Cardiac fibroblast (primary cell): ENCODE measurements around the gene APOBEC3C.

Source experiments
- DNase-seq, 2 donors: peaks; one replicate each; pipeline versions ENCODE4 v3.0.0 to v3.0.0-alpha.2; 2010; ENCODE audit warnings: low read depth in 2 of 2
- H3K4me3 ChIP-seq, 2 donors: replicated peaks in 1 of 2; 1 replicate in 1 of 2; 2 replicates in 1 of 2; pipeline ENCODE4 v1.5.1; 2011; ENCODE audit warnings: low read depth in 2 of 2, low read length in 2 of 2, mild to moderate bottlenecking in 2 of 2, moderate library complexity in 1 of 2
- TF ChIP-seq, protein P1 (sequence below): IDR thresholded peaks from one replicate; pipeline ENCODE4 v1.5.1; 2011; ENCODE audit warnings: low read depth, mild to moderate bottlenecking, low read length, inconsistent platforms

The APOBEC3C gene

DNA sequence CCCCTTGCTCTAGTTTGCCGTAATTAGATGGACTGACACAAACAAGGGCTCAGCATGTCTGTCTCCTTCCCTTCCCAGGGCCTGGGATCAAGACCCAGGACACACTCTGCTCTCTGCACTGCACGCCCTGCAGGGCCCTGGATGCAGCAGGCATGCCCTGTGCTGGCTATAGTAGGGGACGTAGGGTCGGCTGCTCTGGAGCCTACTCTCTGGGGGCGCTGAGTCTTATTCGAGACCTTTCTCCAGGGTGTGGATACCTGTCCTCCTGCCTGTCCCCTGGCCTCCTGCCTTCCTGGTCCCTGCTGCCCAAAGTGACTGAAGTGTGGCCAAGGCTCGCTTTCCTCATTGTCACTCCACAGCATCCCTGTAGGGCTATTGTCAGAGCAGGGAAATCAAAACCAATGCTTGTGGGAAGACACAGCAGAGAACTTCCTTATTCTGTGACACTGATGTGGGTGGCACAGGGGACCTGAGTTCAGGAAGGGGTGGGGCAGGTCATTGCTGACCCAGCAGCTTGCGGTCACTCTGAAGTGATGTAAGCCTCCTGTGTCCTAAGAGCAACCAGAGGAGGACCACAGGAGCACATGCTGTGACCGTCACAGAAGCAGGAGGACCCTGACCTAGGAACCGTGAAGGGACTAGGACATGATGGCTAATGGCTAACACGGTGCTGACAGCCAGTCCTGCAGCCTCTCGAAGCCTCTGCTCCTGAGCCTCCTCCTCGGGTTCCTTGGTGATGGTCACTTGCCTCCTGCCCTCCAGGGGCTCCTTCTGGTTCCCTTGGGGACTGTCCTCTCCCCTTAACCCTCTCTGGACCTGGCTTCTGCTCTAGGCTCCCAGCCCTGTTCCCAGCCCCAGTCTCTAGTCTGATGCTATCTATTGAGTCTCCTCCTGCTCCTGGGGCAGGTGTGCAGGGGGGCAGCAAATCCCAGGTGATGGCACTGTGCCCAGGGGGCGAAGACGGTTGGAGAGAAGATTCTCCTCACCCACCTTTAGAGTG, 46.3 kb upstream of the APOBEC3C start:
- TF ChIP-seq, protein P1, sequence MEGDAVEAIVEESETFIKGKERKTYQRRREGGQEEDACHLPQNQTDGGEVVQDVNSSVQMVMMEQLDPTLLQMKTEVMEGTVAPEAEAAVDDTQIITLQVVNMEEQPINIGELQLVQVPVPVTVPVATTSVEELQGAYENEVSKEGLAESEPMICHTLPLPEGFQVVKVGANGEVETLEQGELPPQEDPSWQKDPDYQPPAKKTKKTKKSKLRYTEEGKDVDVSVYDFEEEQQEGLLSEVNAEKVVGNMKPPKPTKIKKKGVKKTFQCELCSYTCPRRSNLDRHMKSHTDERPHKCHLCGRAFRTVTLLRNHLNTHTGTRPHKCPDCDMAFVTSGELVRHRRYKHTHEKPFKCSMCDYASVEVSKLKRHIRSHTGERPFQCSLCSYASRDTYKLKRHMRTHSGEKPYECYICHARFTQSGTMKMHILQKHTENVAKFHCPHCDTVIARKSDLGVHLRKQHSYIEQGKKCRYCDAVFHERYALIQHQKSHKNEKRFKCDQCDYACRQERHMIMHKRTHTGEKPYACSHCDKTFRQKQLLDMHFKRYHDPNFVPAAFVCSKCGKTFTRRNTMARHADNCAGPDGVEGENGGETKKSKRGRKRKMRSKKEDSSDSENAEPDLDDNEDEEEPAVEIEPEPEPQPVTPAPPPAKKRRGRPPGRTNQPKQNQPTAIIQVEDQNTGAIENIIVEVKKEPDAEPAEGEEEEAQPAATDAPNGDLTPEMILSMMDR = no peak
- DNase-seq = no peak
- H3K4me3 ChIP-seq = no peak overlapping the region

DNA sequence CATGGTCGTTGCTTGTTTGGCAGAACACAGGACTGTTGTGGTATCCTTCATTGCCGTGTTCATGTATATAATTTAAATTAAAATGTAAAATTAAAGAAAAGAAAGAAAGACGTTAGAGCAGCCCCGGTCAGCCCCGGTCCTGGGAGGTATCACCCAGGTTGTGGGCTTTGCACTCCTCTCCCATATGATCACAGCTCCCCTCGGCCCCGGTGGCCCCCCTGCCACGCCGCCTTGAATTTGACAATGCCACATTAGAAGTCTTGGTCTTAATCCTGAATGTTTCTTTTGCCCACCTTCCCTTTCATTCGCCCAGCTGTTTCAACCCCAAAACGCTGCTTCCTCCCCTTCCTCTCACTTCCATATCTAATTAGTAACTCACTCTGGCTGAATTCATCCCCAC, 45.3 kb upstream of the APOBEC3C start:
- DNase-seq = no peak

DNA sequence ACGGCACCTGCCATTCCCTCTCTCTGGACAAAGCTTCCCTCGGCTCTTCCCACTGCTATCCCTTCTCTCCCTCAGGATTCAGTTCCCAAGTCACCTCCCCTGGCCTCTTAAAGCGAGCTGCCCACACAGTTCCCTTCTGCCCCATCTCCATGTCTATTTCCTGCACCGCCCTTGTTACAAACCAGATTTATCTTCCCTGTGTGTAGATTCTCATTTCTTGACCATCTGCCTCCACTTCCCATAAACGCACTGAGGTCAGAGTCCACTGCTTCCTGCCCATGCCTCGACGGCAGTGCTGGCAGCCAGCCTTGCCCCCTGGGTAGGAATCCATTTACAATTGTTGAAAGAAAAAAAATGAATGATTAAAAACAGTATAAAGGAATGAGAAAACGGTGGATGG, 43.5 kb upstream of the APOBEC3C start:
- DNase-seq = no peak
- TF ChIP-seq, protein P1 = no peak
- H3K4me3 ChIP-seq = no peak overlapping the region

More for the DNA sequence above, 45.3 kb upstream of the APOBEC3C start:
- H3K4me3 ChIP-seq = no peak overlapping the region
- TF ChIP-seq, protein P1 = no peak

DNA sequence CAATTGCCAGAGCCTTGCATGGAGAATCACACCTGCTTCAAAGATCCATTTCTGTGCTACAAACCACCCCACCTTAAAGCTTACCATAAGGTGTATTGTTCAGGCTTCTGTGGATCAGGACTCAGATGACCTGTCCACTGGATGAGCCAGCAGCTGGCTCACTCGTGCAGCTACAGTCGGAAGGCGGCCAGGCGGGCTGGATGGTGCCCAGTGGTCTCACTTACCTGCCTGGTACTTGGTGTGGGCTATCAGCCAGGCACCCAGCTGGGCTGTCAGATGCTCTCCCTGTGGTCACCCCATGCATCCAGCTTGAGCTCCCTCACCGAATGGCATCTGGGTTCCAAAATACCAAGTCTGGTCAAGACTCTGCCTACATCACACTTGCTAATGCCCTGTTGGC, 42.9 kb upstream of the APOBEC3C start:
- H3K4me3 ChIP-seq = no peak overlapping the region
- TF ChIP-seq, protein P1 = no peak
- DNase-seq = no peak

DNA sequence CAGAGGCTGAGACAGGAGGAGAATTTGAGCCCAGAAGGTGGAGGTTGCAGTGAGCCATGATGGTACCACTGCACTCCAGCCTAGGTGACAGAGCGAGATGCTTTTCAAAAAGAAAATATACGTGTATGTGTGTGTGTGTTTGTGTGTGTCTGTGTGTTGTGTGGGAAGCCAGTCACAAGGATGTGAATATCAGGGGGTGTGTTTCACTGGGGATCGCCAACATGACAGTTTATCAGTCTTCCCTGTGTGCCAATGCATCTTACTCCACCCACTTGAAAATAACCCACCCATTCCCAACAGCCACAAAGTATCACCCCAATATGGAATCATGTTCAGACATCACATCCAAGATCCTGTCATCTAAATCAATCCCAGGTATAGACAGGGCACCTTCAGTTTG, 42.3 kb upstream of the APOBEC3C start:
- no peak for DNase-seq
- no peak overlapping the region for H3K4me3 ChIP-seq
- TF ChIP-seq, protein P1 = no peak

DNA sequence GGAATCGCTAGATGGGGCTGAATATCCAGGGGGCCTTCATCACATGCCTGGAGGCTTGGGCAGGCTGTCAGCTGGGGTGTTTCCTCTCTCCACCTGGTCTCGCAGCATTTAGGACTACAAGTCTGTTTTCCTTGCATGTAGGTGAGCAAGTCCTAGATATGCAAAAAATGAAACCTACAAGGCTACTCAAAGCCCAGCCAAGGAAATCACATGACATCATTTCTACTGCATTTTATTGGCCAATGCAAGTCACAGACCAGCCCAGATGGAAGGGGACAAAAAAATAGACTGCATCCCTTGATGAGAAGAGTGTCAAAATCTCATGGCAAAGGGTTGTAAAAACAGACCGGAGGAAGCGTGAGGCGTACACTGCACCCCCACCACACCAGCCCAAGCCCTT, 41.5 kb upstream of the APOBEC3C start:
- no peak overlapping the region for H3K4me3 ChIP-seq
- DNase-seq = no peak
- TF ChIP-seq, protein P1 = no peak
